HL-60/S4 treated with retinoic acid at 250 ng/mL for 4 days and 3 days (cell line): ENCODE measurements around the gene ADAM10.
"Not testable (repeated sequence)": the region's sequence is repeated elsewhere in the genome, so short reads cannot be mapped to it uniquely, and the experiment has no call there.

Experiments
- in situ Hi-C: fragments of 300-500 bp; cut with MboI; formaldehyde crosslinking; loops from 2 replicates; pipeline ENCODE4 v1.7.0; 2022; ENCODE audit warnings: low sequenced_read_pairs

Gene ADAM10

DNA sequence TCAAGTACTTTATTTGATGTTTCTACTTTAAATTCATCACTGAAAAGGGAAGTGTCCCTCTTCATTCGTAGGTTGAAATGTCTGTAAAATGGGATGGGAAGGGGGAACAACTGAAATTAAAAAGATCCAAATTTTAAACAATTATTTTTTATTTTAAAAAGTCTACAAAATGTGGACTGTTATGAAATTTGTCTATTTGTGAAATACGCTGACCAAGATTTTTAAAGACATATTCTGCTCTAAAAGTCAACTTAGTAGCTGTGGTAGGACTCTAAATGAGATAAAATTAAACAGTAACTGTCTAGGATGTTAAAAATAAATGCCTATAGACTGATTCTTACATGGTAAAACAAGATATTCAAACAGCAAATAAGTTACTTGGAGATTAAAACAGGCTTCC, 67.3 kb downstream of the ADAM10 start:
- in situ Hi-C loops: no loop called here

DNA sequence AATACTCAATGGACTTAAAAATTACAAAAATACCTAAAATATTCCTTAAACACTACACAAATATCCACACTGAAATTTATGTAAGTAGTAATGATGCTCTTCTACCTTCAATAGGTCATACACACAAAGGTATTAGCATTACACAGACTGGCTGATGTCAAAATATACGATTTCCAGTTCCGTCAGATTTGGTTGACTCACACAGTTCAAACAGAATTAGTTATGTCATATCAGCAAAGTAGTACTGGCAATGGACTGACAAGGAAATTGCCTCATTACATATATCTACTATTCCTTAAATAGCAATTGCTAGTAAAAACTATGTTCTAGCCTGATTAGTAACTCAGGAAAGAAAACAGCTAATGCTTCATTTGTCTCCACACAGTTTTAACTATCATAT, 70.8 kb downstream of the ADAM10 start:
- in situ Hi-C loops: no loop called here

DNA sequence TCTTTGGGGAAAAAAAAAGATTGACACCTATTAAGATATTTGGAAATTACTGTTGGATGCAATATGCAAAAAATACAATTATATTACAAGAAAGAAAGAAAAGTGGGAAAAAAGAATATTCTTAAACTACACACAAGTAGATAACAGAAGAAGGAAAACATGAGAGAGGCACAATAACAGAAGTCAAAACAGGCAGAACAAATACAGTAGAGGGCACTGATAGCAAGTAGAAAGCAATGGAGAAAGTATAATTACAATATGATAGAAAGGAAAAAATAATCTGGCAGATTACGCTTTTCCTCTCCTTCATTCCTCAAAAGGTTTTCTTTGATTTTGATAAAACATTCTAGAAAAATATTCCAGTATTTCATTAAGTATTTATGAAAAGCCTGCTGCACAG, 72.1 kb downstream of the ADAM10 start:
- in situ Hi-C loops: no loop called here

DNA sequence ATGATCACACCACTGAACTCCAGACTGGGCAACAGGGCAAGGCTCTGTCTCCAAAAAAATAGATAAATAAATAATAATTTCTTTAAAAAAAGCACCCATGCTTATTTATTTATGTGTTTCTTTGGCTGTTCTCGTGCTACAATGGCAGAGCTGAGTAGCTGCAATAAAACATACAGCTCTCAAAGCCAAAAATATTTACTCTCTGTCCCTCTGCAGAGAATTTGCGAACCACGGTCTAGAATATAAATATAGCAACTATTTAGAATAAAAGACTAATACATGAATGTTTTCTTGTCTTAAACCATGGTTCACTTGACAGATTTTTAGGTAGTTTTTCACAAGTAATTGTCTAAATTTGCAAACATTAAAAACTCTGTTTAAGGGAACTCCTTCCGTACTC, 72.7 kb downstream of the ADAM10 start:
- in situ Hi-C loops: no loop called here

DNA sequence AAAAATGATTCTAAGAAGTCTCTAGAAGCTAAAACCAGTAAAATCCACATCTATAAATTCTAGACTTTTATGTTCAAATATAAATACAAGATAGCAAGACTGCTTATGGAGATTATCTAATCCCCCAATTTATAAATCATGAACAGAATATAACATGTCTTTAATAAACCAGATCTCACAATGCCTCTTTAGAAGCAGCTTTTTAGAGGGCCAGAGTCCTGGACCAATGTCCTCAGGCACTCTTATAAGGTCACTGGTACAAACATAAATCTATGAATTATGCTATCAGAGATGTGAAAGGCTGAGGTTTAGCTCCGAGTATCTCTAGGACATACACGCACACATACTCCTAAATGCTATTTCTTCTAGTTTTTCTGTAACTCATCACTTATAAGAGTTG, 78.3 kb downstream of the ADAM10 start:
- in situ Hi-C loops: no loop called here

DNA sequence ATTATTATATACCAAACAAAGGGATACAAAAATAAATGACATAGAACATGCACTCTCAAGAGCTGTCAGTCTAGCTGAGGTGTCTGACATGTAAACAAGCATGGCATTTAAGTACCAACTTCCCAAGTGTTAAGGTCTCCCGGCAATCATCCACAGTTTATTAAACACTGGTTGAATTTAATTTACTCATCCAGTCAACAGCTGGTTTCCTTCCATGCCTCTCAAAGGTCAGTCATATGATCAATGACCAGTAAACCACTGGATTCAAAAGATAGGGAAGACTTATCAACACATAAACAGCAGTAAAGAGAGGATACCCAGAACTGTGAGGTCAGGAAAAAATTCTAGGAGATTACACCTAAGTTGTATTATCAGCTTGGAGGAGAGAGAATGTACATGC, 80.4 kb downstream of the ADAM10 start:
- in situ Hi-C loops: no loop called here

DNA sequence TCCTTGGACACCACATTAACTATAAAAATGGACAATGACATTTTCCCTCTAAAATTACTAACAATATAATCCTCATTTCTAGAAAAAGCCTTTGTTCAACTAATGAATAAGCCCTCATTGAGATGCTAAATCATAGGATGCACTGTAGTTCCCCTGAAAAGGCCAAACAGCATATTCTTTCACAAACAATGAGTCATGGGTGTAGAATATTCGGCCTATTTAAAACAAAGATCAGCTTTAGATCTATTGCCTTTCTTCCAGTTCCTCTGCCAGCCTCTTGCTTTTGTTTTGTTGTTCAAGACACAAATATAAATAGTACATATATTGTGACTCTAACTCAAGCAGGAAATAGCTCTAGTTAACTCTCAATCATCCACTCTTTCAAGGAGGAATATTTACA, 82.5 kb downstream of the ADAM10 start:
- in situ Hi-C loops: no loop called here

DNA sequence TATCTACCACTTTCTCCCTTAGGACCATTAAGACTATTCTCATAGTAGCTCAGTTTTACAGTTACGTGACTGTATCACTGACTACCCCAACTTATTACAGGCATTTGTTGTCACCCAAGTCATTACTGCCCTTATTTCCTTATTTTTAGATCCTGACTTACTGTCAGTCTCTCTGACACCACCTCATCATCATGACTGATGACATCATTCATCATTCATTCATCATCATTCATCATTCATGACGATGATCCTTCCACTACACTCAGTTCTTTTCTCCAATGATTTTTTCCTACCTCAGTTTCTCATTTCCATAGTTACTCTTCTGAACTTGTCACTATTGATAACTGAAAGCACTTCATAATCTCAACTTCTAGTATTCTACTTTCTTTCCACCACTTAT, 83.8 kb downstream of the ADAM10 start:
- in situ Hi-C loops: no loop called here

DNA sequence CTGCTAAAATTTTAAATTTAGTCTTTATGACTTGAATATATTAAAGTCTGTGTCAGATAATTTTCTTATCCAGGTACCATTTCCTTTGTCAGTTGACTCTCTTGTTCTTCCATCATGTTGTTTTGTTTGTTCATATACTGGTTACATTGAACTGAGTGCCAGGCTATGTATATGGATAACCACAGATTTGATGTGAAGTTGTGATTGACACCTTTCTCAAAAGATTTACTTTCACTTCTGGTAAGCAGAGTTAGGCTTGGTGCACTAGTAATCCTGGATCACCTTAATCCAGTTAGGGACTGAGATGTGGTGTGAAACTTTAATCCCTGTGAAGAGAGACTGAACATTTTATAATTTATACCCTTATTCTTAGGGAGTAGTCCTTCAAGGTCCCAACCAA, 99.4 kb downstream of the ADAM10 start:
- in situ Hi-C loops: no loop called here

DNA sequence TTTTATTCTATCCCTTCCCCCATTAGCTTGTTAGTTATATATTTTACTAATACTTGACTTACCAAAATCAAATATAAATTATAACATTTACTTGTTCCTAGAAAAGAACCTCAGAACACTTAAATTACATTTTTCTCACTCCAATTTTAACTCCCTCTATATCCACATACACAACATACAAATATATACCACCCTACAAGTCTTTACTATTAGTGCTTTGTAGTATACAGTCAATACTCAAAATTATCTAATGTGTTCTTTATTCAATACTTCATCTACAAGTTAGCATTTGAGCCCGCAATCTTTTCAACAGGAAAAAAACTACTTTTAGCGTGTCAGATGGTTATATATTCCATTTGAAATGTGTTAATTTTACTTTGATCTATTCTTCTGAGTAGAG, 100.3 kb downstream of the ADAM10 start:
- in situ Hi-C loops: no loop called here

DNA sequence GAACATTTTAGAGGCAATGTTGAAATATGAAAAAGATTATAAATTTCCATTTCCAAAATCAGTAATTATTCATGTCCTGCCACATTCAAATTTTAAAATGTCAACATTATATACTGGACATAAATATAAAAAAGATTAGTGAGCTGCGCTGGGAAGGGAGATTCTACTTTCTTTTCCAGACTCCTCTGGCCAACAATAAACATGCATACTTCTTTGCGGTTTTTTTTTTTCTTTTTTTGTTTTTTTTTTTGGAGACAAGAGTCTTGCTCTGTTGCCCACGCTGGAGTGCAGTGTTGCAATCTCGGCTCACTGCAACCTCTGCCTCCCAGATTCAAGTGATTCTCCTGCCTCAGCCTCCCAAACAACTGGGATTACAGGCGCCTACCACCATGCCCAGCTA, 105.5 kb downstream of the ADAM10 start:
- in situ Hi-C loops: no loop called here

DNA sequence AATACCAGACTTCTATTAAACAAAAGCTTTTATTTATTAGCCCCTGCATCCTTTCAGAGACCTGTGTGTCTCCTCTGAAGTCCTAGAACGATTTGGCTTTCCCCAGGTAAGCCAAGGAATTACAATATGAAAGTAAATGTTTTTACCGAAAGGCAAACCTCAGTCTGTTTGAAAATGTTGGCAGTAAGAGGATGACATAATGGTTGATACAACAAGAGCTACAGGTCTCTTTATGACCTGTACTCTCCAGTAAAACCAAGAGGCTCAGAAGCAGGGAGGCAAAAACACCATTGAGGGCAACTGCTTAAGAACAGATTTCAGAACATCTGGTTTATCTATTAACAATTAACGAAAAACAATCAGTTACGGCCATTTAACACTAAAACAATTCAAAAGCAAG, 107.8 kb downstream of the ADAM10 start:
- in situ Hi-C loops: no loop called here

DNA sequence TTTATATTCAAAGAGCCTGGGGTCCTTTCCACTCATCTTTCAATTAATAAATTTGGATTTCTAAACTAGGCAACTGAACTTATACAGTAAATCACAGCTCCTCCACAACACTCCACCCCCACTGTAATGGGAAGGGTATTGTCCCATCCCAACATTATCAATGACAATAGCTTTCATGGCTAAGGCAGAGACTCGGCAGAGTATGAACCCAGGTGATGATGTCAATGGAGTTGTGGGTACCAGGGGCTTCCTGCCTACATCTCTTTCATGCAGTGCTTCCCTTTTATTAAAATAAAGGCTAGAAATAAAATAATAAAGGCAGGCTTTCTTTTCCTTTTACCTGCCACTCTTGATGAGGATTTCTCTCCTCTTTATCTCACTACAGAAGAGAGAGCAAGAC, 109.5 kb downstream of the ADAM10 start:
- in situ Hi-C loops: no loop called here

DNA sequence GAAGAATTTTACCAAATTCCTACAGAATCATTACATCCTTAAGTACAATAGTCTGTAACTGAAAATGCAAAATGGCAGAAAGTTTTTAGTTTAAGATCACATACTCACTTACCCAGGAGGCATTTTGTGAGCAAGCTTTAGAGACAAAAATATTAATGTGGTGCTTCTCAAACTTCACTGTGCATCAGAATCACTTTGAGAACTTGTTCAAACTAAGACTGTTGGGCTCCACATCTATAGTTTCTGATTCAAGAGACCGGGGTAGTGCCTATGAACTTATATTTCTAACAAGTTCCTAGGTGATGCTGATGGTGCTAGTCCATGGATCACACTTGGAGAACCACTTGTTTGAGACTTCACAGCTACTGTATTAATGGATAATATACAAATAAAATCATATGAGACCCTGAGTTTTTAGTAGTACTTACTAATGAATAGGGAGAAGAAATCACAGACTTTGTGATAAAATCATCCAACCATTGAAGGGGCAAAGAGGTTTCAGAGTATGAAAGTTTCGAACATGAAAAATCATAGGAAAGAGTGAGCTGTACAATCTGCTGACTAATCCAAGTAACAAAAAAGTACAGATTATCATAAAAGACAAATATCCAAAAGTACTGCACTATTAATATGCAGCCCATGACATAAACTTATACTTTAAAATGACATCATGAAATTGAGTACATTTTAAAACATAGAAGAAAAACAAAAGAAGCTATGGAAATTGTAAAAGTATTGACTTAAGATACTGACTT, 110.3 kb downstream of the ADAM10 start:
- in situ Hi-C loops: no loop called here

DNA sequence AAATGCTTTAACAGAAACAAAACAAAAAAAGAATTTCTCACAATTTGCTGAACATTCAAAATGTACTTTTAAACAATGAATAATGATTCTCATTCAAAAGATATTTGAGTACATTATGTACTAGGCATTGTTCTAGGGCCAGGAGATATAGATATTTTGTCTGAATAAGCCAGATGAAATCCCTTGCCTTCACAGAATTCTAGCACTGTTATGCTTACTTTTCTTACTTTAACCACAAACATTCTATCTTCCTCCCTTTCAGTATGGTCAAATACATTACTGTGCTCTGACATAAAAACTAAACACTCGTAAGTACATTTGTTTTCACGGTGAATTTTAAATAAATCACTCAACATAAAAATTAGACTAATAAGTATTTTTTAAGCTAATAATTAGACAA, 116.7 kb downstream of the ADAM10 start:
- in situ Hi-C loops: no loop called here

DNA sequence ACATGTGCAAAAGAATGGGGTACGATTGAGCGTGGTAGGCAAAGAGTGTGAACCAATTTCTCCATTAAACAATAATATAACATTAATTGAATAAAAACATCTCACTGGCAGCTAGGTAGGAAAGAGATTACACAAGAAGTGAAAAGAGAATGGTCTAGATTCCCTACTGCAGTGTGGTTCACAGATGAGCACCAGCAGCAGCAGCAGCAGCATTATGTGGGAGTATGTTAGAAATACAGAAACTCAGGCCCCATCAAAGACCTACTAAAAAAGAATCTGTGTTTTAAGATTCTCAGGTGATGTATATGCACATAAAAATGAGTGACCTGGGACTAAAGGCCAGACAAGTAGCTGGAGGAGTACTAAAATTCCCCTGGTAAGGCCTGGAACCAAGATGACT, 118.2 kb downstream of the ADAM10 start:
- in situ Hi-C loops: no loop called here

DNA sequence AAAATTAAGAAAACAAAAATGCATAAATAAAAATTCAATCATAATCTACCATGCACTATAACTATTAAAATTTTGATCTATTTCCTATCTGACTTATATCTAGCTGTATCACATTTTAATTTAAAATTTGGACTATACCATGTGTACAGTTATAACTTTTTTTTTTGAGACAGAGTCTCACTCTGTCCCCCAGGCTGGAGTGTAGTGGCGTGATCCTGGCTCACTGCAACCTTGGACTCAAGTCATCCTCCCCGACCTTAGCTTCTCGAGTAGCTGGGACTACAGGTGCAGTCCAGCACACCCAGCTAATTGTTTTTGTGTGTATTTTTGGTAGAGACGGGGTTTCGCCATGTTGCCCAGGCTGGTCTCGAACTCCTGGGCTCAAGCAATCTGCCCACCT, 119.9 kb downstream of the ADAM10 start:
- in situ Hi-C loops: no loop called here

DNA sequence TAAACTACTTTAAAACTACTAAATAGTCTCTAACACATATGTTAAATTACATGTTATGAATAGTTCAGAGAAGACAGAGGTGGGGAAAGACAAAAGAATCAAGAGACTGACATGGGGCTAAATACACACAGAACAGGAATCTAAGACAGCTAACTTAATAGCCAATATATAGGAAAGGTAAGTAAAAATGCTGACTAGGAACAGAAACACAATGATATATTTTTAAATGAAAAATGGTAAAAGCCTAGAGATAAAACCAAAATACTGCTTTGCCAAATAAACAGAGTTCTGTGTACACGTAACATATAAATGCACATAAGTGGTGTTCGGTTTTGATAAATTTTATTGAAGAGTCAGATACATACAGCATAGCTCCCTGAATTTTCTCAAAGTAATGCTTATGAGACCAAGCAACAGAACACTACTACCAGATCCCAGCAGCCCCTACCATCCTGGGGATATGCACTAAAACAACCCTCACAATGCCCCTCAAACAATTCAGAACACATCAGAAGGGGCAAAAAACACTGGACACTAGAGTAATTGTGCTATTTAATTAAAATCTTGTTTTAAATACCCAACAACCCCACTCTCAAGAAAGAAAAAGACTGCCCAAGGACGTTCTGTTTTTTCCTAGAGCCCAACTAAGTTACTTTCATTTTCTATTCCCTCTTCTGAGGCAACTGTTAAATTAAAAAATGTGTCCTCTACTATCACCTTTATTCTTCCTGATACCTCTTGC, 121.1 kb downstream of the ADAM10 start:
- in situ Hi-C loops: no loop called here

DNA sequence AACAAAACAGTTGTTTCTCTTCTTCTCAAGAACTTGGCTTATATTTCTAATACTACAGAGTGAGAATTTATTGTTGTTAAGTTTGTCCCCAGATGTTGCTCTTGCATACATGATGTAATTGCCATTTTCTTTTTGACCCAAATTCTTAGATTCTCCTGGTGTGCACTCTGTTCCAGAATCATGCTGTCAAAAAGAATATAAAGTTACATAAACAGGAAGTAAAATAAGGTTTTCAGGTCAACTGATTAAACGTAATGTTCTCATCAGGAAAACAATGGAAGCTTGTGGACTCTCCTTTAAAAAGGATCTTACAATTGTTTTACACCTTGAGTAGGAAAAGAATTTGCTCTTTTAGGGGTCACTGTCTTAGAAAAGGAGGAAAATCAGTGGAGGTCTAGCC, 121.8 kb downstream of the ADAM10 start:
- in situ Hi-C loops: no loop called here

DNA sequence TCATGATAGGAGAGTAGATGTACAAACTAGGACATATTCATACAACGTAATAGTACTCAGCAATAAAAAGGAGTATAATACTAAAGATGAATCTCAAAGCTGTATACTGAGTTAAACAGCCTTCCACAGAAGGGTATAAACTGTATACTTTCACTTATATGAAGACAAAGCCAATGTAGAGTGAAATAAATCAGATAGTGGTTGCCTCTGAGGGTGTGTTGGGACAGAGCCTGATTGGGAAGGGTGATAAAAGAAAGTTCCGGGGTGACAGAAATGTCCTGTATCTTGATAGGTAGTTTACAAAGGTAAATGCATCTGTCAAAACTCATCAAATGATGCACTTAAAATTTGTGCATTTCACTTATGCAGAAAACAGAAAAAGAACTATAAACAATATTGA, 122.5 kb downstream of the ADAM10 start:
- in situ Hi-C loops: no loop called here

DNA sequence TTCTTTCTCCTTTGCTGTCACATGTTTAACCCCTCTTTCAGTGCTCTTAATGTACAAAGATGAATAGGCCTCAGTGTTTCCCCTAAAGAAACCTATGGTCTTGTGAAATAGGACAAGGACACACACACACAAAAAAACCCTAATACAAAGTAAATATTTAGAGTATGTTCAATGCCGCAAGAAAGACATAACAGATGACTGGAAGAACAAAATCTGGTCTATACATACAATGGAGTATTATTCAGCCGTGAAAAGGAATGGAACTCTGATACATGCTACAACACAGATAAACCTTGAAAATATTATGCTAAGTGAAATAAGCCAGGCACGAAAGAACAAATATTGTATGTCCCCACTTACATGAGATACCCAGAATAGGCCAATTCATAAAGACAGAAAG, 123.1 kb downstream of the ADAM10 start:
- in situ Hi-C loops: no loop called here

DNA sequence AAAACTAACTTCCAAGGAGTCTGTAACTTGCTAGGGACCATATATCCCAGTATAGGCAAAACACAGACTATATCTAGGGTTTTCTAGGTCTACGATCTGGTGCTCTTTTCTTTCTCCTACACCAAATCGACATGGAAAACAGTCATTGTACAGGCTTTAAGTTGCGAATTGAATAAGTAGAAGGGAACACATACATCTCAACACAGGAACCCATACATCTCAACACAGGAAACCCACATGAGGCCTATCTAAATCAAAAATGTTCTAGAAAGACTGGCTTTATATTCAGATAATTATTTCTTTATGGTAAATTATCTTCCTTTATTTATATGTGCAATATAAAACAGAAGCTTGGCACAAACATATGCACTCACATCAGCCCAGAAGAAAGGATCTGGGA, 126.6 kb downstream of the ADAM10 start:
- in situ Hi-C loops: no loop called here

DNA sequence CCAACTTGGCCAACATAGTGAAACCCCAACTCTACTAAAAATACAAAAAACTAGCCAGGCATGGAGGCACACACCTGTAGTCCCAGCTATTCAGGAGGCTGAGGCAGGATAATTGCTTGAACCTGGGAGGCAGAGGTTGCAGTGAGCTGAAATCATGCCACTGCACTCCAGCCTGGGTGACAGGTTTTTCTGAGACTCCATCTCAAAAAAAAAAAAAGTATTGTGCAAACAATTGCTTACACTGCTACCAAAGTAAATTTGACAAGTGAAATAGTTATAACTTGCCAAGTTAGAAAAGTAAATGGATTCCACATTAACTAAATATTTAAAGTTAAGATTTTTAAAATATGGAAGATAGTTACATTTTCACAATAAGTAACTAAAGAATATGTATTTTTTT, 129.2 kb downstream of the ADAM10 start:
- in situ Hi-C loops: not testable (repeated sequence)
